ENCODE data around the gene MBNL2. TPM values are rescaled to one million over a fixed set of nuclear protein-coding genes. Genes with fewer than 3 reads are reported as not detected.

Gene MBNL2
- total and polyA plus RNA-seq, 11 donors: 18.5 to 100 (median 81.4) TPM

DNA sequence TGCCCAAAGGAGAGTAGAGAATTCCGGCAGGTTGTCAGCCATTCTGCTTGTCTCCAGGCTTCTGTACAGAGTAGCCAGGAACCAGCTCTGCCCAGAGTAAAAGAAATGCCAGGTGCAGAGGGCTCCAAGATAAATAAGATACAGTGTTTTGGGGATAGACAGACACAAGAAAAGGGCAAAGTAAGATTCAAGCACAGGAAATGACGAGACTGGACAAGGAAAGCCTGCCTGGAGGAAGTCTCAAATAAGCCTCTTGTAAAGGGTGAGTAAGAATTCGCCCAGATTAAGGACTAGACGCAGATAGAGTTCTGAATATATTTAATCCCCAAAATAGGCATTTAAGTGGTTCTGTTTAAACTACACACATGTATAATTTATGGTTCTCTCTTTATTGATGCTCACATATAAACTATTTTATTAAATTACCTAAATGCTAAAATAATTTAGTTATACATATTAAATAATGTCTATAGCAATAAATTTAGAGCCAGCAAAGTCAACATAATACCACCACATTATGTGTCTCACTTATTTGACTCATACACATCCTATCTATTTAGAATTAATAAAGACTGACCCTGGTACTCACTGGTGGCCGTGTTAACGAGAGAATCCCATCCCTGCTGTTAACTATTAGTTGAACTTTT lies 113.5 kb downstream of the MBNL2 start:
- Histone ChIP-seq H3K27me3 (no peaks in the 10 kb centered on the region), H3K9me3 (no peaks in the 10 kb centered on the region), H3K4me3 (no peak overlapping the region), H3K4me1 (peaks cover 7 to 80% (median 43%) of the 10 kb centered on the region in 12 donors), H3K27ac (peak overlapping the region in 7 of 12 donors; percentile 8 to 59 (median 11)), H3K36me3 (peaks cover 0 to 39% (median 23%) of the 10 kb centered on the region in 9 donors)
- ATAC-seq: no peak
- no peak for TF ChIP-seq CTCF (IDR thresholded peaks at IDR 0.05)
- TF ChIP-seq POLR2A (IDR thresholded peaks at IDR 0.05): no peak
- 50 to 79% (median 58%) methylated on average over 6 of the region's 6 CpGs for WGBS, 4 donors
- intact Hi-C loops (cut with DNase I): loop anchor here in 4 of 10 donors (5.0 to 10.0 kb wide), 3 partner anchors 61 to 108 kb away; no protein-coding TSS in a partner anchor
- DNase-seq: no peak

DNA sequence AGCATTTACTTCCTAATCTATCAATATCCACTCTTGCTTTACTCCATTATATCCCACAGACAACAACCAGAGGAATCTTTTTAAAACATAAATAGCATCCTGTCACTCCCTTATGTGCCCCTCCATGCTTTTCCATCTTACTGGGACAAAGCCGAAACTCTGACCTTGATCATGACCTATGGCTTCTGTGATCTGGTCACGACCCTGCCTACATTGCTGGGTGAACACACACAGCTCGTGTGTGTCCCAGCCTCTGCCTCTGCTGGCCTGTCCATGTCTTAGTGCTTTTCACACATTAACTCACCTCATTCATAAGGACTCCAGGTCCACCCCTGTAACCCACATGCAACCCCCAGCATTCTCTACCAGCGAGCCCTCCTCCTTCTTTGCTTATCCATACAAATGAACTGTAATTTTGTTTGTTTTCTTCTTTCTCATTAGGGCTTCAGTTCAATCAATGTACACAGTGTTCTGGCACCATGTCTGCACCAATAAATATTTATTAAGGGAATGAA lies 115.9 kb downstream of the MBNL2 start:
- Histone ChIP-seq H3K9me3 (no peaks in the 10 kb centered on the region), H3K27me3 (no peaks in the 10 kb centered on the region), H3K27ac (peak overlapping the region in 1 of 12 donors; percentile 80), H3K4me3 (no peak overlapping the region), H3K4me1 (peaks cover 7 to 72% (median 43%) of the 10 kb centered on the region in 12 donors), H3K36me3 (peaks cover 0 to 43% (median 28%) of the 10 kb centered on the region in 9 donors)
- intact Hi-C loops (cut with DNase I): loop anchor here in 4 of 10 donors (5.0 to 10.0 kb wide), 3 partner anchors 63 to 111 kb away; no protein-coding TSS in a partner anchor
- ATAC-seq (no peak), DNase-seq (no peak)
- 60 to 75% (median 64%) methylated on average over 4 of the region's 4 CpGs for WGBS, 4 donors
- TF ChIP-seq CTCF (IDR thresholded peaks at IDR 0.05) (no peak), POLR2A (IDR thresholded peaks at IDR 0.05) (no peak)

DNA sequence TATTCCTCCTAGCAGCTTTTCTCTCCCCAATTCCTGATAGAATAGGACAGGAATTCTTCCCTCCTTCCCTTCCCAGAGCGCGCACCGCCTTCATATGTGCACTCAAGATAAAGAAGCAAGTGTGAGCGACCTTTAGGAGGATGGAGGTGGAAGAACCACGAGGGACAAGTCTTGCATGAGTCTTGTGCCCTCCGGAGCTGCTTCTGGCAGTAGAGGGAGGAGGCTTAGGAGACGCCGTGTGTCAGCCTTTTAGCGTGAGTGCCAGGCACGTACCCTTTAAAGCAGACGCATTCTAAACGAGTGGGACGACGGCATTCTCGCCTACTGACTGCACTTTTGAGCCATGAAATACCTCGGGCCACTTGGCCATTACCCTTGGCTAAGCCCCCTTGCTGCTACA lies 116.4 kb downstream of the MBNL2 start:
- no peak for TF ChIP-seq CTCF (IDR thresholded peaks at IDR 0.05)
- TF ChIP-seq POLR2A (IDR thresholded peaks at IDR 0.05): no peak
- Histone ChIP-seq H3K4me1 (peaks cover 7 to 71% (median 40%) of the 10 kb centered on the region in 12 donors), H3K9me3 (no peaks in the 10 kb centered on the region), H3K4me3 (no peak overlapping the region), H3K36me3 (peaks cover 0 to 48% (median 33%) of the 10 kb centered on the region in 9 donors), H3K27me3 (no peaks in the 10 kb centered on the region), H3K27ac (peak overlapping the region in 1 of 12 donors; percentile 80)
- intact Hi-C loops (cut with DNase I): loop anchor here in 4 of 10 donors (5.0 to 10.0 kb wide), 3 partner anchors 64 to 111 kb away; no protein-coding TSS in a partner anchor
- WGBS, 4 donors: 68 to 85% (median 78%) methylated on average over 16 of the region's 16 CpGs
- ATAC-seq: no peak
- no peak for DNase-seq
